Stimulated activated CD4-positive, alpha-beta T cell treated with anti-CD3 and anti-CD28 coated beads, TNF-alpha, amount 100 ng/mL, for 1 hour (primary cell): ENCODE results near the gene OTUD1.
A peak's percentile ranks its signal among the peaks of the same experiment; 100 is the strongest.

Experiments used
- DNase-seq, 3 donors: peaks; one replicate each; pipeline ENCODE4 v3.0.0-alpha.2; 2020; ENCODE audit warnings: low read depth in 3 of 3, low spot score in 1 of 3

The OTUD1 gene

DNA sequence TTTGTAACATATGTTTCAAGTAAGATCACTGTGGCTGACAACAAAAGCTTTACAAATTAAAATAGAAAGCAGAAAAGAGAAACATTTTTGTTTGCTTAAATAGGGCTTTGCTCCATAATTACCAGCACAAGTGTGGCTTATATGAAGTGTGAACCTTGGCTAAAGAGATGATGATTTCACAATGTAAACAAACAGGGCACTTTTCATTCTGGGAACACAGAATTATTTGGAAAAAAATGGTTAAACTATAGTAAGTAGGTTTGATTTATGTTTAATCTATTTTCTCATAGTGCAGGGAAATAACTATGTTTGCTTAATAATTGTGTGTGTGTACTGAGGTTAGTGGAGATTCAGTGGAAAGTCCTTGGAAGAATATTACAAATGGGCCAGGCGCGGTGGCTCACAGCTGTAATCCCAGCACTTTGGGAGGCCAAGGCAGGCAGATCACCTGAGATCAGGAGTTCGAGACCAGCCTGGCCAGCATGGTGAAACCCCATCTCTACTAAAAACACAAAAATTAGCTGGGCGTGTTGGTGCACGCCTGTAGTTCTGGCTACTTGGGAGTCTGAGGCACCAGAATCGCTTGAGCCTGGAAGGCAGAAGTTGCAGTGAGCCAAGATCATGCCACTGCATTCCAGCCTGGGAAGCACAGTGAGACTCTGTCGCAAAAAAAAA, 19.1 kb upstream of the OTUD1 start:
- no peak for DNase-seq

DNA sequence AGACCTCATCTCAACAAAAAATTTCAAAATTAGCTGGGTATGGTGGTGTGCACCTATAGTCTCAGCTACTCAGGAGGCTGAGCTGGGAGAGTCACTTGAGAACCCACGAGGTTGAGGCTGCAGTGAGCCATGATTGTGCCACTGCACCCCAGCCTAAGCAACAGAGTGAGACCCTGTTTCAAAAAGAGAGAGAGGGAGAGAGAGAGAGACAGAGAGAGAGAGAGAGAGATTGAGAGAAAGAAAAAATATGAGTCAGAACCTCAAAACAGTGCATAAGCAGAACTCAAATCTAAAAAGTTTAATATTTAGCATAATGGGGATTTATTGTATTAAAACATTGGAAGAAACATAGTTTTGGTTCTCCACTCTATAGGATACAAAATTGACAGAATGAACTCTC, 17.5 kb upstream of the OTUD1 start:
- DNase-seq, result no peak

DNA sequence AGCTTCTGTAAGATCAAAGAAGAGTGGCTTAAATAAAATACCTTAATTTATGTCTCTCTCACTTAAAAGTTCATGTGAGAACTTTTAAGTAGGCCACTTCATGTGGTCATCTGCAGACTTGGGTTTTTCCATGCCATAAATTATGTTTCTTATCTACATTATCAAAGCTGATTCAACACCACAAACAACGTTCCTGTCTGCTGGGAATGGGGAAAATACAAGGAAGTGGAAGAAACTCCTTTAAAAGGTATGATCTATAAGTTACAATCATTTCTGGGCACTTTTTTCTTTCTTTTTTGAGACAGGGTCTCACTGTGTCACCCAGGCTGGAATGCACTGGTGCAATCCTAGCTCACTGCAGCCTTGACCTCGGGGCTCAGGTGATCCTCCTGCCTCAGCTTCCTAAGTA, 16.9 kb upstream of the OTUD1 start:
- DNase-seq, result no peak

DNA sequence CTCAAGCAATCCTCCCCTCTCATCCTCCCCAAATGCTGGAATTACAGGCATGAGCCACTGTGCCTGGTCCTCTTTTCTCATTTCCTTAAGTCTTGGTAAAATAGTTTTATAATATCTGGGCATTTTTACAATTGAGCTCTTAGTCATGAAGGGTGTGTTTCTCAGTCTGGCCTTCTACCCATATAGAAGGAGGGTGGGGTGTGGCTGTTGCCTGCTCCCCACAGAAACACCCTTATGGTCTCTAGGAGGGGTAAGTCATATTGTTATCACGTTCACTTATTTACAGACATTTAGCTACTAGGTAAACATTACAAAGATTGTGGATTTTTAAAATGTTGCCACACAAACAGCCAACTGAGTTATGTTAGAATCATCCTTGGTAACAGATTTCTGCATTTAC, 6.7 kb upstream of the OTUD1 start:
- DNase-seq, result no peak

DNA sequence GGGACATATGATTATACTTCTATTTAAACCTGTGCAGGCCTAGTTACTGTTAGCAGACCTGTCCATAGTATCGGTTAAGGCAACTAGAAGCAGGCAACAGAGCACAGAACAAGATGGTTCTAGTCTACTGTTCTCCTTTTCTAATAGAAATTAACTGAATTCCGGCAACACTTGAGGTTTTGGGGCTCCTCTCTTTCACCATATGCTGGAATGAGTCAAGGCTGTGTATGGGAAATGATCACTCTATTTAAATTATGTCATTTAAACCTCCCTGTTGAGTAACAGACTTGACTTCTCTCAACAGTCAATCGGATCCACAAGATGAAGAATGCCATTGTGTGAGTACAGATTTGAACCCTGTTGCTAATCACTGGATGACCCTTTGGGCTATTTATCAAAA, 6.2 kb upstream of the OTUD1 start:
- DNase-seq, result no peak

DNA sequence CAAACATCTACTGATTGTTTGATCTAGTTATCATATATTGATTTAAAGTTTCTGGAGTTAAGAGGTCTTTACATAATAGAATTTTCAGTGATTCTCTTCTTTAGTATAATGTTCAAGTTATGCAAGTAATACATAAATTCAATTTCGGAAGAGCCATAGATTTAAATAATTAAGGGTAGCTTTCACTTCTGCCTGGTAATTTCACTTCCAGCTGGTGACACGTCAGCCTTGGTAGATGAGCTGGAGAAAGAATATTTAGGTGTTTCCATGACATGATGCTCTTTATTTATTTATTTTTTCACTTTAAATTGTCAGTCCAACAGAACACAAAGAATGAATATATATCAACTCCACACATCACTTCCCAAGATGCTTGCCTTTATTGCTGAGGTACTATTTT, 5.2 kb upstream of the OTUD1 start:
- no peak for DNase-seq

DNA sequence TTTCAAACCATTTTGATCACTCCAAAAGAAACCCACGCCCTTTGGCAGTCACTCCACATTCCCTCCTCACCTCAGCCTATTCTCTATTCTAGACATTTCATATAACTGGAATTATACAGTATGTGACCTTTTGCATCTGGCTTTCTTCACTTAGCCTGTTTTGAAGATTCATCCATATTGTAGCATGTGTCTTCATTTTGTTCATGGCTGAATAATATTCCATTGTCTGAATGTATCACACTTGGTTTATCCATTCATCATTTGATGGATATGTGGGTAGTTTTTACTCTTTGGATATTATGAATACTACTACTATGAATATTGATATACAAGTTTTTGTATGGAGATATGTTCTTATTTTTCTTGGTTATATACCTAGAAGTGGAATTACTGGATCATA, 3.5 kb upstream of the OTUD1 start:
- DNase-seq, result no peak

DNA sequence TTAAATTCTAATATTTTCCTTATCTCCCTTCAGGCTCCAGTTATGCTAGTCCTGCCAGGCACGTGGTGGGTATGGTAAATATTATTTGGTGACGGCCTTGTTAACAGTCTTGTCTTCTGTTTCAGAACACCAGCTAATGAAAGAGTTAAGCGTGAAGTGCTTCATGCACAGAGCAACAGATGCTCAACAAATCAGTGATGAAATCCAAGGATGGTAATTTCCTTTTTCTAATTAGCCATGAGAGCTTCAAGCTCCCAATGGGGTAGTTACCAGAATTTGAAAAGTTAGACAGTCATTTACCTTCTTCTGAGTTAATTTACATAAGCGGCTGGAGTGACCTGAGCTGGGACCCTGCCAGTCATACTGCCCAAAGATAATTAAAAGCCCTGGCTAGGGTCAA, 1.9 kb upstream of the OTUD1 start:
- DNase-seq, result no peak

DNA sequence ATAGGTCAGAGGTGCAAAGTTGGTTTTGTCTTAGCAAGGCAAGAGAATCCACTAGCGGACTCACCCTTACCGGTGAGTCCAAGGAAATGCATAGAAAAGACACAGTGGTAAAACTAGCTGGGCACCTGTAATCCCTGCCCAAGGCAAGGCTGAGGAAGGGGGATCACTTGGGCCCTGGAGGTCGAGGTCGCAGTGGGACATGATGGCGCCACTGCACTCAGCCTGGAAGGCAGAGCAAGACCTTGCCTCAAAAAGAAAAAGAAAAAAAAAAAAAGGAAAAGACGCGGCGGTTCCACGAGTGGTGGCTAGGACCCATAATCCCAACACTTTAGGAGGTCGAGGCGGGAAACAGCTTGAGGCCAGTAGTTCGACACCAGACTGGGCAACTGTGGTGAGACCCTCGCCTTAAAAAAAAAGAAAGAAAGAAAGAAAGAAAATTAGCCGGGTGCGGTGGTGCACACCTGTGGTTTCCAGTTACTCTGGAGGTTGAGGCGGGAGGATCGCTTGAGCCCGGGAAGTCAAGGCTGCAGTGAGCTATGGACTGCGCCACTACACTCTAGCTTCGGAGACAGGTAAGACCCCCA, 820 bp upstream of the OTUD1 start:
- DNase-seq, result no peak

DNA sequence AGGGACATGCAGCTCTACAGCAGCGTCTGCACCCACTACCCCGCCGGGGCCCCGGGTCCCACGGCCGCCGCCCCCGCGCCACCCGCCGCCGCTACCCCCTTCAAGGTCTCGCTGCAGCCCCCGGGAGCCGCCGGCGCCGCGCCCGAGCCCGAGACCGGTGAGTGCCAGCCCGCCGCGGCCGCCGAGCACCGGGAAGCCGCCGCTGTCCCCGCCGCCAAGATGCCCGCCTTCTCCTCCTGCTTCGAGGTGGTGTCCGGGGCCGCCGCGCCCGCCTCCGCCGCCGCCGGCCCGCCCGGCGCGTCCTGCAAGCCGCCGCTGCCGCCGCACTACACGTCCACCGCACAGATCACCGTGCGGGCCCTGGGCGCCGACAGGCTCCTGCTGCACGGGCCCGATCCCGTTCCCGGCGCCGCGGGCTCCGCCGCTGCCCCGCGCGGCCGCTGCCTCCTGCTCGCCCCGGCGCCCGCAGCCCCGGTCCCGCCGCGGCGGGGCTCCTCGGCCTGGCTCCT, 631 bp downstream of the OTUD1 start:
- DNase-seq, result peak in 2 of 3 donors; percentile 1 to 31

DNA sequence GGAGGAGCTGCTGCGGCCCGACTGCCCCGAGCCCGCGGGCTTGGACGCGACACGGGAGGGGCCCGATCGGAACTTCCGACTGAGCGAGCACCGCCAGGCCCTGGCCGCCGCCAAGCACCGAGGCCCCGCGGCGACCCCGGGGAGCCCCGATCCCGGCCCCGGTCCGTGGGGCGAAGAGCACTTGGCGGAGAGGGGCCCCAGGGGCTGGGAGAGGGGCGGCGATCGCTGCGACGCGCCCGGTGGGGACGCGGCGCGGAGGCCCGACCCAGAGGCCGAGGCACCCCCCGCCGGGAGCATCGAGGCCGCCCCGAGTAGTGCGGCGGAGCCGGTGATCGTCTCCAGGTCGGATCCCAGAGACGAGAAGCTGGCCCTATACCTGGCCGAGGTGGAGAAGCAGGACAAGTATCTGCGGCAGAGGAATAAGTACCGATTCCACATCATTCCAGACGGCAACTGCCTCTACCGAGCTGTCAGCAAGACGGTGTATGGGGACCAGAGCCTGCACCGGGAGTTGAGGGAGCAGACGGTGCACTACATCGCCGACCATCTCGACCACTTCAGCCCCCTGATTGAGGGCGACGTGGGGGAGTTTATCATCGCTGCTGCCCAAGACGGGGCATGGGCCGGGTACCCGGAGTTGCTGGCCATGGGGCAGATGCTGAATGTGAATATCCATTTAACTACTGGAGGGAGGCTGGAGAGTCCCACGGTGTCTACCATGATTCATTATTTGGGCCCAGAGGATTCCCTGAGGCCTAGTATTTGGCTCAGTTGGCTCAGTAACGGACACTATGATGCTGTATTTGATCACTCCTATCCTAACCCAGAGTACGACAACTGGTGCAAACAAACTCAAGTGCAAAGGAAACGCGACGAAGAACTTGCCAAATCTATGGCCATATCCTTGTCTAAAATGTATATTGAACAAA, 1.4 kb downstream of the OTUD1 start:
- DNase-seq, result peak in 1 of 3 donors; percentile 21

DNA sequence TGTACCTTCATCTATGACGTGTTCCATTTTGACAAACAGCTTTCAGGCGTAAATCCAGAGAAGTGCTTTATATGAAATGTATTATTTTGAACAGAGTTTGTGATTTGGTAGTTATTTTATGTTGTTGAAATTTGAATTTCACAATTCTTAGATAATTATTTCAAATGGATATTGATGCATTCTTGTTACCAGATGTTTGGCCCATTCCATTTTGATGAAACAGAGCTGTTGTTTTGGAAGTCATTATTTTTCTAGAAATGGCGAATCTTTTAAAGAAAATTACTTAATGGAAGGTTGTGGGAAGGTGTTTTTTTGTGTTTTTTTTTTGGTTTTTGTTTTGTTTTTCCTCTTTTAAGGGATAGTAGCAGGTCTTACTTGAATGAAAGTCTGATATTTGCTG, 2.4 kb downstream of the OTUD1 start:
- DNase-seq, result no peak

DNA sequence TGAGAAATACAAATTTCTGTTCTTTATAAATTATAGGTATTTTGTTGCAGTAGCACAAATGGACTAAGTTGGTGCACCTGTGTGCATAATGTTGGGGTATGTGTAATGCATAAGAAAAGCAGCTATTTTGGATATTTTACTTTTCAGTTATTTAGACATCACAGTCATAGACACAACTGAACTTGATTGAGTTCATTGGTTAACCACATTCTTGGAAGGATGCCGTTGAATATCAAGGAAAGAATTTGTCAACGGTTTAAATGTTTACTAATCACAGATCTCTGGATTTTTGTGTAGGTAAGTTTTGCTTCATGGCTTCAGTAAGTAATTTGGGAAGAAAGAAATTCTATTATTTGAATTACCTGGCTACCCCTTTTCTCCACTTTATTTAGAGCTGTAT, 4.1 kb downstream of the OTUD1 start:
- DNase-seq, result no peak

DNA sequence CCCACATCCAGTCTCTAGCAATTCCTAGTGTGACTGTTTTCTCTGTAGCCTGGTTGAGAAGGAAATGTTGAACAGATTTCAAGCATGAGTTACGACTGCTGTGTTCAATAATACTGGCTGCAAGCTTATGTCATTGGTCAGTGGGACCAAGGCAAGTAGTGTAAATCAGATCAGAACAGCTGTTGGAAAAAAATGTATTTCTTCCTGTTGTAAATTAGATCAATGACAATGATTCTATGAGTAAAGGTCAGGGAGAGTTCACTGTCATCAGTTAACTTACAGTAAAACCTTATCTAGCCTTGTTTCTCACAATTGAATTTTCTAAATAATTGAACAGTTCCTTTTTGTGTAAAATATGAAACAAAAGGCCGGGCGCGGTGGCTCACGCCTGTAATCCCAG, 6.7 kb downstream of the OTUD1 start:
- no peak for DNase-seq

DNA sequence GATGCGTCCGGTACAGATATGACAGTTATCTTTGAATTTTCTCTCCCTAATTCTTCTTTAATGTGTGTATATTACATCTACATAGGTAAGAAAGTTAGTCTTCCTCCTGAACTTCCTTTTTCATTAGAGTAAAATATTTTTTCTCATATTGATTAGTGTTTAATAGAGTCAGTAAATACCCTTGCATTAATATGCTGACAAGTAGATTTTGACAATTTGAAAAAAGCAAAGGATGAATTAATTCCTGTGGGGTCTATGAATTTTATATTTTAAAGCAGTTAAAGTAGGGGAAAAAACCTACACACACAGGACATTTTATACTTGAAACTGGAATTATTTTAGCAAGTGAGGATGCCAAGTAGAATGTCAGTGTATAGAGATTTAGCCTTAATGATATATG, 9.4 kb downstream of the OTUD1 start:
- no peak for DNase-seq

DNA sequence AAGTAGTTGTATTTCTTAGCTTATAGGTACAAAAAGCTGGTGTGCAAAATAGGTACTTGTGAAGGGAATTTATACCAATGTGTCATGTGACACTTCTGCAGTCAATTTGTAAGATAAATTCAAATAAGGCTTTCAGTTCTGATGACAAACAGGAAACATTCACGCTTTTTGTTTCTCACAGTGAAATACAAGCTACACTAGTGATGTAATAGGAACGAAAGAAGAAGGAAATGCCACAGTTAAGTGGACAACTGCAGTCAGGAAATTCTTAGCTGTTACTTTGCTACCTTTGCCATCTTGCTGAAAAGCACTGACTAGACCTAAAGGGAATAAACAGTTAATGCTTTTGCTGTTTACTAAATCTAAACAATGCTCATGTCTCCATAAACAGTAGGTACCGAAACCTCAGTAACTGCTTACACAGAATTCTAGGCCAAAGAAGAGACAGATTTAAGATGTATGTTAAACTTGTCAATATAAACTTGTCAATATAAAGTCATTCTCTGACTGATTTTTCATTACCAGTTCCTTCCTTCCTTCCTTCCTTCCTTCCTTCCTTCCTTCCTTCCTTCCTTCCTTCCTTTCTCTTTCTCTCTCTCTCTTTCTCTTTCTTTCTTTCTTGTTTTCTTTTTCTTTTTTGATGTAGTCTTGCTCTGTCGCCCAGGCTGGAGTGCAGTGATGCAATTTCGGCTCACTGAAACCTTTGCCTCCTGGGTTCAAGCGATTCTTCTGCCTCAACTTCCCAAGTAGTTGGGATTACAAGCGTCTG, 10.1 kb downstream of the OTUD1 start:
- no peak for DNase-seq

DNA sequence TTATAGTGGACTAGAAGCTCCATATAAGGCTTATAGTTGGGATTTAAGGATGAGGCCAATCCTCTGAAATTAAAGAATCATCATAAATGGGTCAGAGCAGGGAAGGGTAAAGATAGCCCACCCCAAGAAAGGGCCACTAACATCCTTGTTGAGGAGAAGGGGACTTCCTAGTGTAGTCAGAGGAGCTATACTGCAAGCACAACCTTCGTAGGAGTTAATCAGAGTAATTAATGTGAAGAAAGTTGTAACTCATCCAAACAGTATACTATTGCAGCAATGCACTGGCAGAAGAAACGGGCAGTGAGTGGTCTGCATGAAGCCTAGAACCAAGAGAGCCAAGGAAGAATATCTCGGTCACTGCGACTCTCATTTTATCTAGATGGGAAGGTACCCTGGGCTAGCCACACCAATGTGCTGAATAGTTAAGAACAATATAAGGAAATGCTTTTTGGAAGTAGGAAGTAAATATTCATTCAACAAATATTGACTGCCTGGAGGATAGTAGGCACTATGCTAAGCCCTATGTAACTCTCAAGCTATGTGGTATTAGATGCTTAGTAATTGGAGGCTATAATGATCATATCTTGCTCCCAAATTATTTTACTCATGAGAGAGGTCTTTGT, 13.3 kb downstream of the OTUD1 start:
- DNase-seq, result no peak

DNA sequence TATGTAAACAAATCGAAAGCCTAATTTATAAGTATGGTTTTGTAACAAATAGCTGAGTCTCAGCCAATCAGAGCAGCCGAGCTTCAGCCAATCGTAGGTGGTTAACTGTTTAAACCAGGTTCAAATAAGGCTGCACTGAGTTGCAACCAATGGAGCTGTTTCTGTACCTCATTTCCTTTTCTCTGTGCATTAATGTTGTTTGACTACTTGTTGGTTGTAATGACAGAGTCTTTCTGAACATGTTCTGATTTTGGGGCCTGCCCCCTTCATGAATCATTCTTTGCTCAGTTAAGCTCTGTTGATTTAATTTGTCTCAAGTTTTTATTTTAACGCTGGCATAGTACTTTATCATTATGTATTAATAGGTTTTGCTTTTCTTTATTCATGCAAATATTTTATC, 14.6 kb downstream of the OTUD1 start:
- no peak for DNase-seq

DNA sequence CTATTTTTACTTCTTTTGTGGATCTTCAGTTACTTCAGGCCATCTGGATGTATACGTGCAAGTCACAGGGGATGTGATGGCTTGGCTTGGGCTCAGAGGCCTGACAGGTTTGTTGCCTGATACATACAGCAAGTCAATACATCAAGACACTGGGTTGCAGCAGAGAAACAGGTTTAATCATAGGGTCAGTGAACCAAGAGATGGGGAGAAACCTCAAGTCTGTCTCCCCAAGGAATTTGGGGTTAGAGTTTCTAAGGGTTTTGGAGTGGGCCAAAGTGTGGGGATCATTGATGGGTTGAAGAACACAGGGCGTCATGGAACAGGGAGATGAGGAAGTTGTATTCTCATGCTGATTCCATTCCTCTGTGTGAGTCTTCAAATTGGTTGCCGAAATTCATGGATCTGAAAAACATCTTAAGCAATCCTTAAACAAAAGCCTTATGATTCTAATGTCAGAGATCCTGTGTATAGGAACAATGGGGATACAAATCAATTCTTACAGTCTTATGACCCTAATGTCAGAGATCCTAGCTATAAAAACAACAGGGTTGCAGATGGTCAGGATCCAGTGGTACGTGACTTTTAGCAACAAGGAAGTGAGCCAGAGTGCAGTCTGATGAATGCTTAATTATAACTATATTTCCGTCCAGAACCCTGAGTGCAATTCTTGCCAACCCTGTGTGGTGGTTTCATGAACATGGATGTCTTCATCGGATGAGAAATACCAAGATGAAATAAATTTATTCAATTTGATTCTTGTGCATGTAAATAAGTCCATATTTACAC, 18.9 kb downstream of the OTUD1 start:
- no peak for DNase-seq

DNA sequence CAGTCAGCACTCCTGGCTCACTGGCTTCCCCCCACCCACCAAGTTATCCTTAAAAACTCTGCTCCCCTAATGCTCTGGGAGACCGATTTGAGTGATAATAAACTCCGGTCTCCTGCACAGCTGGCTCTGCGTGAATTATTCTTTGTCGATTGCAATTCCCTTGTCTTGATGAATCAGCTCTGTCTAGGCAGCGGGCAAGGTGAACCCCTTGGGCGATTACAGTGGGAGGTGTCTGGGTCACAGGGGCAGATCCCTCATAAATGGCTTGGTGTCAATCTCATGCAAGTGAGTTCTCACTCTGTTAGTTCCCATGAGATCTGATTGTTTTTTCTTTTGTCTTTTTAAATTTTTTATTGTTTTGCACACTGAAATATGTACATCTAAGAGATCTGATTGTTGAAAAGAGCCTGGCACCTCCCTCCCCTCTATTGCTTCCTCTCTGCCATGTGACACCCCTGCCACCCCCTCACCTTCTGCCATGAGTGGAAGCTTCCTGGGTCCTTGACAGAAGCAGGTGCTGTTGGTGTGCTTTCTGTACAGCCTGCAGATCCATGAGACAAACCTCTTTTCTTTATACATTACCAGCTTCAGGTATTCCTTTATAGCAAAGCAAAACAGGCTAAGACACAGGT, 20.5 kb downstream of the OTUD1 start:
- DNase-seq, result no peak
